Esophagus squamous epithelium (tissue), 5 donors: ENCODE results near the gene HENMT1. TPM values are rescaled to one million over a fixed set of nuclear protein-coding genes. Genes with fewer than 3 reads are reported as not detected.

ENCODE experiments used
- DNase-seq: peaks from one replicate; lab custom pipeline; 2025; lab: John Stamatoyannopoulos, UW
- H3K27ac ChIP-seq, 4 donors: fragments of 200-600 bp; sonication (generic); one replicate each; pipeline ENCODE4 v1.5.1; 2016 to 2019; ENCODE audit warnings: mild to moderate bottlenecking in 1 of 4
- H3K27me3 ChIP-seq, 4 donors: fragments of 200-600 bp; sonication (generic); 1 replicate in 3 of 4; 2 replicates in 1 of 4; pipeline versions ENCODE4 v1.5.1 to v1.6.0; 2017 to 2021; ENCODE audit warnings: antibody characterized with exemption in 1 of 4
- H3K36me3 ChIP-seq, 3 donors: fragments of 200-600 bp; sonication (generic); one replicate each; pipeline ENCODE4 v1.5.1; 2016 to 2019
- H3K4me1 ChIP-seq, 3 donors: fragments of 200-600 bp; sonication (generic); one replicate each; pipeline ENCODE4 v1.5.1; 2017 to 2019
- H3K4me3 ChIP-seq, 4 donors: fragments of 200-600 bp; sonication (generic); 1 replicate in 3 of 4; 2 replicates in 1 of 4; pipeline ENCODE4 v1.5.1; 2016 to 2019; ENCODE audit warnings: mild to moderate bottlenecking in 2 of 4, moderate library complexity in 1 of 4
- H3K9me3 ChIP-seq, 3 donors: fragments of 200-600 bp; sonication (generic); one replicate each; pipeline ENCODE4 v1.5.1; 2016 to 2019
- POLR2A ChIP-seq, 4 donors: fragments of 450-650 bp; IDR thresholded peaks; one replicate each; pipeline ENCODE4 v1.6.1; 2017; ENCODE audit warnings: antibody characterized with exemption in 4 of 4, mild to moderate bottlenecking in 4 of 4, moderate library complexity in 3 of 4
- WGBS, 2 donors: methylation state at CpG; one replicate each; pipeline ENCODE4 v1.1.5; 2018; 5-methylcytosine and 5-hydroxymethylcytosine counted together
- intact Hi-C: fragments of 100-400 bp; cut with DNase I; formaldehyde crosslinking; loops from one replicate; pipeline ENCODE4 v1.15.0; 2022
- total RNA-seq, 4 donors: library from RNA; depleted of rRNA; stranded (reverse); fragments of >200 nt; gene quantifications; one replicate each; pipeline ENCODE4 v1.1.0, GENCODE V29; 2016
- TF ChIP-seq, protein P1 (sequence below), 6 experiments: fragments of 450-650 bp in 4 of 6; fragments of 200-600 bp in 2 of 6; sonication (generic) in 2 of 6; IDR thresholded peaks; one replicate each; pipeline ENCODE4 v1.5.1; 2016 to 2019; ENCODE audit warnings: antibody characterized with exemption in 6 of 6, mild to moderate bottlenecking in 4 of 6, moderate library complexity in 4 of 6
- donor health status: DM: yes; HTN: yes; CAD: no.

Gene HENMT1
- total RNA-seq, result 1 to 10 TPM in 3 of 4 donors, under 1 TPM in 1; 0.80 to 4.6 (median 2.0) TPM

DNA sequence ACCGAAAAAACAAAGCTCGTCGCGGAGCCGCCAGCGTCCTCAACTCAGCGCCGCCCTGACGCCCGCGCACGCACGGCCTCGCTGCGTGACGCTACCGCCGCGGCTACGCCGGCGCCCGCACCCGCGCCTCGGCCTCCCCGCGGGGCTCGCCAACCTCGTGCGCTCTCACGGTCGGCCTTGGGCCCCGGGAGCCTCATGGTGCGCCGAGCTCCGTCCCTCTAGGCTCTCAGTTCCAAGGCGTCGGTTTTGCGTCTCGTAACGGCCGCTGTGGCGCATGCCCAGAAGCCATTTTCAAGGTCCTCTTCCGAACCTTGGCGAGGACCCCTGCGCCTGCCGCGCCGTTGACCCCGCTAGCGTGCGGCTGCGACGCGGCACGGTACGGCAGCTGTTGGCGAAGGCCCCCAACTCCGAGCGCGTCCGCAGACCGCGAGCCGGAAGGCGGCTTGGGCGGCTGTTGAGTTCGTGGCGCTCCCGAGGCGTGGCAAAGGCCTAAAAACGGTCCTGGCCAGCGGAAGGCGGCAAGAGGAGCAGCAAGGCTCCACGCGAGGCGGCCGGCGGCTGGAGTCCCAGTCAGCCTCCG lies at the start of gene HENMT1:
HENMT1 (minus strand) TSS at position 64 of the 580 bp plus-strand sequence. CDS start 1,209 bp downstream, outside the sequence.
- DNase-seq, result no peak
- intact Hi-C loops, result no loop called here
- Histone ChIP-seq H3K9me3 (no peaks in the 10 kb centered on the region), H3K27me3 (no peaks in the 10 kb centered on the region), H3K27ac (peak within 1 kb of the TSS; percentile 84 to 96 (median 88)), H3K4me3 (peak within 1 kb of the TSS; percentile 58 to 91 (median 64)), H3K4me1 (peaks cover 0 to 18% (median 6%) of the 10 kb centered on the region in 3 donors), H3K36me3 (no peaks in the 10 kb centered on the region)
- TF ChIP-seq POLR2A (IDR thresholded peaks at IDR 0.05), result peak in 1 of 4 donors; percentile 54
- TF ChIP-seq, protein P1, sequence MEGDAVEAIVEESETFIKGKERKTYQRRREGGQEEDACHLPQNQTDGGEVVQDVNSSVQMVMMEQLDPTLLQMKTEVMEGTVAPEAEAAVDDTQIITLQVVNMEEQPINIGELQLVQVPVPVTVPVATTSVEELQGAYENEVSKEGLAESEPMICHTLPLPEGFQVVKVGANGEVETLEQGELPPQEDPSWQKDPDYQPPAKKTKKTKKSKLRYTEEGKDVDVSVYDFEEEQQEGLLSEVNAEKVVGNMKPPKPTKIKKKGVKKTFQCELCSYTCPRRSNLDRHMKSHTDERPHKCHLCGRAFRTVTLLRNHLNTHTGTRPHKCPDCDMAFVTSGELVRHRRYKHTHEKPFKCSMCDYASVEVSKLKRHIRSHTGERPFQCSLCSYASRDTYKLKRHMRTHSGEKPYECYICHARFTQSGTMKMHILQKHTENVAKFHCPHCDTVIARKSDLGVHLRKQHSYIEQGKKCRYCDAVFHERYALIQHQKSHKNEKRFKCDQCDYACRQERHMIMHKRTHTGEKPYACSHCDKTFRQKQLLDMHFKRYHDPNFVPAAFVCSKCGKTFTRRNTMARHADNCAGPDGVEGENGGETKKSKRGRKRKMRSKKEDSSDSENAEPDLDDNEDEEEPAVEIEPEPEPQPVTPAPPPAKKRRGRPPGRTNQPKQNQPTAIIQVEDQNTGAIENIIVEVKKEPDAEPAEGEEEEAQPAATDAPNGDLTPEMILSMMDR (IDR thresholded peaks at IDR 0.05), result no peak
- 5 to 9% methylated on average over 17 to 21 of the region's 81 CpGs for WGBS, 2 donors

DNA sequence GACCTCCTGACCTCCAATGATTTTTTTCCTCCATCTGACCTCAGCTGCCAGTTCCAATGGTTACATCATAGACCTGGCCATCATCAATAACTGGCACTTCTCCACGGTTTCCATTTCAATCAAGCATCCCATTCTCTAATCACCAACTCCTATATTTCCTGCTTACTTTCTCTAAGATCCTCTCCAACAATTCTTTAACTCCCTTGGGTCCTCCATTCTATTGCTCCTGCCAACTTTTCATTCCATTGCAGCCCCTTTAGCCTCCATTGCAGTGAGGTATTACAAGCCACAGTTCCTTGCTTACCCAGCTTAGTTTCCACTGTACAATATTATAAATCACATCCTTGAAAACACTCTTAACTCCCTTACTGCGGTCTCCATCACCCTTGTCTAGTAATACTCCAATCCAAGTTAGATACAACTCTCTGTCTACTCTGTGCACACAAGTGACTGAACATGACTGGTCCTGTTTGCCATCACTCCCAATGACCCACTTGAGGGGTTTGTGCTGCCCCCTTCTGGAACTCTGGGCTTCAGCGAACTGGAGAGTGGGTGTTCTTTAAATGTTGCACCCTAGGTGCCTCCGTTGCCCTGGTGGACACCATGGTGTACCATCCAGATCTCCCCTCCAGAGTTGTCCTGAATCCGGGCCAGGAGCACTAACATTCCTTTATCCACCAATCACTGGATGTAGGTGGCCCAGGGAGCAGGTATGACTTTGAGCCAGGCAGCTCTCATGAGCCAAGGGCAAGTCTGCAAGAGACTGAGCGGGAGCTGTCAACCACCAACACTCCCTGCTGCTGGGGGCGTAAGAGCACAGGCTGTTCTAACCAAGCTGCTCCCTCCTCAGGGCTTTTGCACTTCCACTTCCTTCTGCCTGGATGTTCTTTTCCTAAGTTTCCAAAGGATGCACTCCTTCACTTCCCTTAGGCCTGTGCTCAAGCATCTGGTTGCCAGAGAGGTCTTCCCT lies 48.1 kb upstream of the HENMT1 start:
- H3K9me3 ChIP-seq, result no peaks in the 10 kb centered on the region
- TF ChIP-seq, protein P1 (IDR thresholded peaks at IDR 0.05), result peak in 1 of 6 experiments; percentile 14
- no peak for TF ChIP-seq POLR2A (IDR thresholded peaks at IDR 0.05)
- peaks cover 0 to 12% (median 0%) of the 10 kb centered on the region in 4 donors for H3K27me3 ChIP-seq
- no peak overlapping the region for H3K27ac ChIP-seq
- whole genome bisulfite sequencing, 2 donors, result 74 to 77% methylated on average over 5 to 7 of the region's 7 CpGs
- H3K4me1 ChIP-seq, result peaks cover 0 to 12% (median 11%) of the 10 kb centered on the region in 3 donors
- H3K36me3 ChIP-seq, result no peaks in the 10 kb centered on the region
- DNase-seq, result no peak
- H3K4me3 ChIP-seq, result no peak overlapping the region
- intact Hi-C loops, result no loop called here

DNA sequence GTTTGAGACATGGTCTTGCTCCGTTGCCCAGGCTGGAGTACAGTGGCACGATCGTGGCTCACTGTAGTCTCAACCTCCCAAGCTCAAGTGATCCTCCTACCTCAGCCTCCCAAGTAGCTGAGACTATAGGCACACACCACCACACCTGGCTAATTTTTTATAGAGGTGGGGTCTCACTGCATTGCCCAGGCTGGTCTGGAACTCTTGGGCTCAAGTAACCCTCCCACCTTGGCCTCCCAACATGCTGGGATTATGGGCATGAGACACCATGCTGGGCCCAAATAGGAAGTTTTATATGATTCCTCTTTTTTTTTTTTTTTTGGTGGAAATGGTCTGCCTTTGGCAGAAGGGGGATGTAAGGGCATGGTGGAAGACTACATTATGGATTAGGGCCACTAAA lies 45.8 kb upstream of the HENMT1 start:
- Histone ChIP-seq H3K4me1 (peaks cover 0 to 14% (median 12%) of the 10 kb centered on the region in 3 donors), H3K4me3 (no peak overlapping the region), H3K27me3 (peaks cover 0 to 8% (median 0%) of the 10 kb centered on the region in 4 donors), H3K27ac (no peak overlapping the region), H3K36me3 (peaks cover 0 to 8% (median 0%) of the 10 kb centered on the region in 3 donors), H3K9me3 (no peaks in the 10 kb centered on the region)
- no peak for DNase-seq
- WGBS, 2 donors, result 93 to 96% methylated on average over 3 of the region's 3 CpGs
- intact Hi-C loops, result no loop called here
- TF ChIP-seq POLR2A (IDR thresholded peaks at IDR 0.05), result no peak
- TF ChIP-seq, protein P1 (IDR thresholded peaks at IDR 0.05), result no peak

DNA sequence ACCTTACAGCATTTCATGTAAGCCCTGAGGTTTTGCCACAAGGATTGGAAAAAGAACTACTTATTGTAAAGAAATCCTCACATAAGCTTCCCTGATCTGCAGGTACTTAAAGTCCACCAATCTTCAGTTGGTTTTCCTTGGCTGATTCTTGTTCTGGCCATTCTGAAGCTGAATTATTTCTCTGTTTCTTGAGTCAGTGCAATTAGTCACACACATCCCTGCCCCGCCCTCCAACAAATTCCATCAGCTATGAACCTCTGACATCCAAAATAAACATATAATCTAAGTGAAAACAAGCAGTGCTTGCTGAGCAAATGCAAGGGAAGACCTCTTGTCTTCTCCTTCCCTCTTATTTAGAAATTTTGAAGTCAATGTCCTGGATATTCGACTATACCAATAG lies 43.6 kb upstream of the HENMT1 start:
- intact Hi-C loops, result no loop called here
- WGBS, 2 donors, result 29 to 36% methylated on average over 2 of the region's 2 CpGs
- H3K27me3 ChIP-seq, result peaks cover 0 to 8% (median 0%) of the 10 kb centered on the region in 4 donors
- H3K4me1 ChIP-seq, result peaks cover 0 to 14% (median 12%) of the 10 kb centered on the region in 3 donors
- DNase-seq, result no peak
- no peaks in the 10 kb centered on the region for H3K9me3 ChIP-seq
- TF ChIP-seq, protein P1 (IDR thresholded peaks at IDR 0.05), result no peak
- no peak for TF ChIP-seq POLR2A (IDR thresholded peaks at IDR 0.05)
- no peak overlapping the region for H3K27ac ChIP-seq
- peaks cover 0 to 30% (median 3%) of the 10 kb centered on the region in 3 donors for H3K36me3 ChIP-seq
- H3K4me3 ChIP-seq, result no peak overlapping the region
